ENCODE measurements around the gene ACAA2. TPM values are rescaled to one million over a fixed set of nuclear protein-coding genes. Genes with fewer than 3 reads are reported as not detected.
A peak's percentile ranks its signal among the peaks of the same experiment; 100 is the strongest.

Gene ACAA2
- total RNA-seq: 10 to 100 TPM; 19.9 to 37.0 TPM

GRCh38 chr18:49813319-49814146 is at the start of gene ACAA2:
ACAA2 (minus strand) TSS chr18:49813533; CDS start chr18:49813484, 49 bp downstream.
- Histone ChIP-seq H3K9me3 (no peaks in the 10 kb centered on the region), H3K27ac (peak within 1 kb of the TSS; percentile 85 to 89), H3K4me1 (replicated peaks) (peaks cover 2% of the 10 kb centered on the region), H3K4me3 (peak within 1 kb of the TSS; percentile 72 to 73), H3K36me3 (no peaks in the 10 kb centered on the region), H3K27me3 (replicated peaks; ENCODE audit: insufficient read depth) (no peaks in the 10 kb centered on the region)
- peak; percentile 81 for DNase-seq (ENCODE audit: low spot score)
- intact Hi-C loops (cut with DNase I): loop anchor here (10.0 kb wide), 1 partner anchor 471 kb away; the partner anchor contains the start of genes CXXC1 and MBD1
- under 1% methylated on average over 68 of the region's 74 CpGs for WGBS
- TF ChIP-seq CTCF (IDR thresholded peaks at IDR 0.05) (peak in 1 of 4 experiments; percentile 13), POLR2A (IDR thresholded peaks at IDR 0.05) (peak; percentile 66), POLR2AphosphoS5 (IDR thresholded peaks at IDR 0.05) (peak; percentile 32)

GRCh38 chr18:49862656-49863385 is 49.5 kb upstream of the ACAA2 start:
- no peak for DNase-seq (ENCODE audit: low spot score)
- 86% methylated on average over 13 of the region's 13 CpGs for WGBS
- intact Hi-C loops (cut with DNase I): loop anchor here (5.0 kb wide), 1 partner anchor 351 kb away; no protein-coding TSS in a partner anchor

GRCh38 chr18:49861659-49862058 is 48.3 kb upstream of the ACAA2 start:
- Histone ChIP-seq H3K27ac (no peak overlapping the region), H3K27me3 (replicated peaks; ENCODE audit: insufficient read depth) (no peaks in the 10 kb centered on the region), H3K9me3 (no peaks in the 10 kb centered on the region), H3K4me1 (replicated peaks) (peaks cover 2% of the 10 kb centered on the region), H3K4me3 (no peak overlapping the region), H3K36me3 (no peaks in the 10 kb centered on the region)
- DNase-seq (ENCODE audit: low spot score): no peak
- intact Hi-C loops (cut with DNase I): loop anchor here (5.0 kb wide), 1 partner anchor 349 kb away; no protein-coding TSS in a partner anchor
- no peak for TF ChIP-seq POLR2AphosphoS5 (IDR thresholded peaks at IDR 0.05)
- TF ChIP-seq POLR2A (IDR thresholded peaks at IDR 0.05): no peak
- no peak for TF ChIP-seq CTCF (IDR thresholded peaks at IDR 0.05)
- 70% methylated on average over 3 of the region's 3 CpGs for WGBS

More at GRCh38 chr18:49862656-49863385, 49.5 kb upstream of the ACAA2 start:
- no peak overlapping the region for H3K4me3 ChIP-seq
- TF ChIP-seq POLR2AphosphoS5 (IDR thresholded peaks at IDR 0.05): no peak
- no peak for TF ChIP-seq POLR2A (IDR thresholded peaks at IDR 0.05)
- TF ChIP-seq CTCF (IDR thresholded peaks at IDR 0.05): no peak
- H3K27me3 ChIP-seq (replicated peaks; ENCODE audit: insufficient read depth): no peaks in the 10 kb centered on the region
- no peaks in the 10 kb centered on the region for H3K9me3 ChIP-seq
- H3K4me1 ChIP-seq (replicated peaks): peaks cover 2% of the 10 kb centered on the region
- H3K27ac ChIP-seq: no peak overlapping the region
- H3K36me3 ChIP-seq: no peaks in the 10 kb centered on the region

GRCh38 chr18:49859725-49860124 is 46.4 kb upstream of the ACAA2 start:
- no peak for DNase-seq (ENCODE audit: low spot score)
- TF ChIP-seq CTCF (IDR thresholded peaks at IDR 0.05) (no peak), POLR2A (IDR thresholded peaks at IDR 0.05) (no peak), POLR2AphosphoS5 (IDR thresholded peaks at IDR 0.05) (no peak)
- H3K27ac ChIP-seq: peak overlapping the region; percentile 26 to 47
- H3K4me3 ChIP-seq: no peak overlapping the region
- no peaks in the 10 kb centered on the region for H3K36me3 ChIP-seq
- H3K9me3 ChIP-seq: no peaks in the 10 kb centered on the region
- 78% methylated on average over 12 of the region's 12 CpGs for WGBS
- peaks cover 2% of the 10 kb centered on the region for H3K4me1 ChIP-seq (replicated peaks)
- no peaks in the 10 kb centered on the region for H3K27me3 ChIP-seq (replicated peaks; ENCODE audit: insufficient read depth)
- intact Hi-C loops (cut with DNase I): loop anchor here (5.0 kb wide), 1 partner anchor 347 kb away; no protein-coding TSS in a partner anchor

Measured in prostate gland (tissue), 2 donors.